H9 (cell line): ENCODE measurements around the gene OR52J3. TPM values are rescaled to one million over a fixed set of nuclear protein-coding genes. Genes with fewer than 3 reads are reported as not detected.

Experiments
- DNase-seq: peaks from one replicate; pipeline ENCODE4 v3.0.0-alpha.2; 2017
- H2AFZ ChIP-seq: one replicate; pipeline ENCODE4 v1.6.1; 2013; ENCODE audit warnings: mild to moderate bottlenecking, low read length, control low read depth, moderate library complexity
- H2AK5ac ChIP-seq: 2 replicates; pipeline ENCODE4 v1.6.1; 2013; ENCODE audit warnings: low read length, control low read depth, mixed read lengths; ENCODE audit not compliant: insufficient read length
- H2BK120ac ChIP-seq: one replicate; pipeline ENCODE4 v1.6.1; 2013; ENCODE audit warnings: low read depth, mild to moderate bottlenecking, low read length, control low read depth, inconsistent platforms; ENCODE audit not compliant: poor library complexity, severe bottlenecking
- H2BK12ac ChIP-seq: 2 replicates; pipeline ENCODE4 v1.6.1; 2013; ENCODE audit warnings: low read length, control low read depth, mixed read lengths, low read depth; ENCODE audit not compliant: insufficient read length
- H2BK15ac ChIP-seq: 2 replicates; pipeline ENCODE4 v1.6.1; 2013; ENCODE audit warnings: low read depth, low read length, control low read depth
- H2BK20ac ChIP-seq: one replicate; pipeline ENCODE4 v1.6.1; 2013; ENCODE audit warnings: low read depth, mild to moderate bottlenecking, low read length, control low read depth, inconsistent platforms; ENCODE audit not compliant: poor library complexity, severe bottlenecking
- H2BK5ac ChIP-seq: 2 replicates; pipeline ENCODE4 v1.6.1; 2013; ENCODE audit warnings: low read length, control low read depth, mixed read lengths; ENCODE audit not compliant: insufficient read length
- H3K14ac ChIP-seq: 2 replicates; pipeline ENCODE4 v1.6.1; 2013; ENCODE audit warnings: low read length, control low read depth; ENCODE audit not compliant: insufficient read depth
- H3K18ac ChIP-seq: 2 replicates; pipeline ENCODE4 v1.6.1; 2013; ENCODE audit warnings: low read depth, mild to moderate bottlenecking, mixed read lengths, low read length, control low read depth; ENCODE audit not compliant: insufficient read length
- H3K23ac ChIP-seq: 2 replicates; pipeline ENCODE4 v1.6.1; 2013; ENCODE audit warnings: low read length, control low read depth, mixed read lengths, low read depth; ENCODE audit not compliant: insufficient read length
- H3K23me2 ChIP-seq: 2 replicates; pipeline ENCODE4 v1.6.1; 2013; ENCODE audit warnings: low read depth, mild to moderate bottlenecking, mixed read lengths, low read length, control low read depth; ENCODE audit not compliant: insufficient read length, poor library complexity, severe bottlenecking
- H3K27ac ChIP-seq: 2 replicates; pipeline ENCODE4 v1.5.1; 2013; ENCODE audit warnings: low read length, control low read depth, mixed read lengths, low read depth; ENCODE audit not compliant: insufficient read length
- H3K27me3 ChIP-seq: 2 replicates; pipeline ENCODE4 v1.6.1; 2013; ENCODE audit warnings: low read length, control low read depth, inconsistent platforms; ENCODE audit not compliant: insufficient read depth
- H3K4ac ChIP-seq: 2 replicates; pipeline ENCODE4 v1.6.1; 2013; ENCODE audit warnings: low read depth, mild to moderate bottlenecking, control low read depth, inconsistent platforms, low read length, moderate library complexity
- H3K4me1 ChIP-seq: 2 replicates; pipeline ENCODE4 v1.6.1; 2013; ENCODE audit warnings: low read length, control low read depth, inconsistent platforms; ENCODE audit not compliant: insufficient read depth
- H3K4me2 ChIP-seq: 2 replicates; pipeline ENCODE4 v1.6.1; 2013; ENCODE audit warnings: low read length, control low read depth, mixed read lengths; ENCODE audit not compliant: insufficient read length, insufficient read depth
- H3K56ac ChIP-seq: 2 replicates; pipeline ENCODE4 v1.6.1; 2013; ENCODE audit warnings: low read depth, mild to moderate bottlenecking, mixed read lengths, low read length, control low read depth; ENCODE audit not compliant: insufficient read length
- H3K79me1 ChIP-seq: 2 replicates; pipeline ENCODE4 v1.6.1; 2013; ENCODE audit warnings: low read depth, mild to moderate bottlenecking, moderate library complexity, low read length, control low read depth, inconsistent platforms; ENCODE audit not compliant: insufficient read depth, poor library complexity, severe bottlenecking
- H3K79me2 ChIP-seq: 2 replicates; pipeline ENCODE4 v1.6.1; 2013; ENCODE audit warnings: low read length, control low read depth, inconsistent platforms; ENCODE audit not compliant: insufficient read depth
- H3K9ac ChIP-seq: 2 replicates; pipeline ENCODE4 v1.6.1; 2013; ENCODE audit warnings: low read length, control low read depth, mixed read lengths; ENCODE audit not compliant: insufficient read length; ENCODE audit errors: extremely low read depth
- H3K9me3 ChIP-seq: one replicate; pipeline ENCODE4 v1.6.1; 2013; ENCODE audit warnings: low read depth, low read length, inconsistent platforms; ENCODE audit not compliant: control insufficient read depth
- H3T11ph ChIP-seq: one replicate; pipeline ENCODE4 v1.6.1; 2013; ENCODE audit warnings: mild to moderate bottlenecking, low read length, control low read depth, inconsistent platforms
- H4K20me1 ChIP-seq: one replicate; pipeline ENCODE4 v1.6.1; 2013; ENCODE audit not compliant: control insufficient read depth, insufficient read length, insufficient read depth
- H4K5ac ChIP-seq: 2 replicates; pipeline ENCODE4 v1.6.1; 2013; ENCODE audit warnings: low read depth, mild to moderate bottlenecking, mixed read lengths, low read length, control low read depth; ENCODE audit not compliant: insufficient read length
- H4K8ac ChIP-seq: replicated peaks from 2 replicates; pipeline ENCODE4 v1.6.1; 2013; ENCODE audit warnings: low read length, control low read depth, mixed read lengths, low read depth; ENCODE audit not compliant: insufficient read length
- H4K91ac ChIP-seq: 2 replicates; pipeline ENCODE4 v1.6.1; 2013; ENCODE audit warnings: low read depth, mild to moderate bottlenecking, moderate library complexity, mixed read lengths, low read length, control low read depth; ENCODE audit not compliant: insufficient read length
- H3K27ac Mint-ChIP-seq, 3 experiments: 2 replicates in 2 of 3; 3 replicates in 1 of 3; pipeline ENCODE4 v1.8.0; 2020 to 2021; ENCODE audit warnings: mixed read lengths in 3 of 3, mild to moderate bottlenecking in 1 of 3, moderate library complexity in 1 of 3
- H3K27me3 Mint-ChIP-seq: 2 replicates; pipeline ENCODE4 v1.8.0; 2021; ENCODE audit warnings: low read depth, mild to moderate bottlenecking, moderate library complexity, mixed read lengths
- H3K36me3 Mint-ChIP-seq, 3 experiments: 2 replicates in 2 of 3; 3 replicates in 1 of 3; pipeline ENCODE4 v1.8.0; 2020 to 2021; ENCODE audit warnings: low read depth in 3 of 3, mixed read lengths in 3 of 3; ENCODE audit not compliant: insufficient read depth in 1 of 3
- H3K4me1 Mint-ChIP-seq, 2 experiments: 2 replicates each; pipeline ENCODE4 v1.8.0; 2020; ENCODE audit warnings: mixed read lengths in 2 of 2
- H3K4me3 Mint-ChIP-seq, 2 experiments: 2 replicates in 1 of 2; 3 replicates in 1 of 2; pipeline ENCODE4 v1.8.0; 2020 to 2021; ENCODE audit warnings: mild to moderate bottlenecking in 2 of 2, mixed read lengths in 2 of 2, moderate library complexity in 1 of 2
- H3K9me3 Mint-ChIP-seq, 2 experiments: 2 replicates in 1 of 2; 3 replicates in 1 of 2; pipeline ENCODE4 v1.8.0; 2020; ENCODE audit warnings: mild to moderate bottlenecking in 2 of 2, mixed read lengths in 2 of 2, moderate library complexity in 1 of 2
- CTCF ChIP-seq: fragments of 200-600 bp; sonication (generic); conservative IDR thresholded peaks from 3 replicates; pipeline ENCODE4 v1.8.0; 2021; ENCODE audit warnings: antibody characterized with exemption, mild to moderate bottlenecking
- WGBS: extraction: QIAGEN DNeasy Blood & Tissue Kit; methylation state at CpG from one replicate; pipeline ENCODE4 v1.1.7; 2013; ENCODE audit warnings: missing lambda C conversion rate, low lambda C conversion rate, mixed read lengths; ENCODE audit not compliant: insufficient read length; ENCODE audit errors: extremely low coverage; 5-methylcytosine and 5-hydroxymethylcytosine counted together
- total RNA-seq: library from RNA; stranded (reverse); gene quantifications from 2 replicates; pipeline ENCODE4 v1.2.1, GENCODE V29; 2021

OR52J3 gene
- total RNA-seq, 1 experiment from 2014 or later: not detected

GRCh38 chr11:5042091-5042490 is 4.2 kb upstream of the OR52J3 start:
- Histone ChIP-seq H3K14ac (no peak overlapping the region), H3K4ac (no peak overlapping the region), H3K79me2 (no peaks in the 10 kb centered on the region), H4K5ac (no peak overlapping the region), H2AFZ (no peak overlapping the region), H3K23ac (no peak overlapping the region), H3K18ac (no peak overlapping the region), H4K91ac (no peak overlapping the region), H3K9me3 (no peaks in the 10 kb centered on the region), H3K4me1 (peaks cover 3% of the 10 kb centered on the region; the same call in 1 of the 2 replicates), H2AK5ac (no peak overlapping the region), H2BK12ac (no peak overlapping the region), H3K23me2 (no peaks in the 10 kb centered on the region), H3T11ph (no peak overlapping the region), H2BK5ac (no peak overlapping the region), H3K9ac (no peak overlapping the region), H4K8ac (no peak overlapping the region), H3K27me3 (no peaks in the 10 kb centered on the region), H4K20me1 (no peaks in the 10 kb centered on the region), H3K27ac (no peak overlapping the region), H2BK20ac (no peak overlapping the region), H3K4me2 (no peak overlapping the region), H2BK120ac (no peak overlapping the region), H3K79me1 (no peaks in the 10 kb centered on the region), H2BK15ac (no peak overlapping the region), H3K56ac (no peak overlapping the region)
- H3K27ac Mint-ChIP-seq: no peak overlapping the region
- no CpG with 5 or more reads among the region's 3 CpGs for WGBS
- H3K36me3 Mint-ChIP-seq: no peaks in the 10 kb centered on the region
- peaks cover 3 to 6% of the 10 kb centered on the region in 2 experiments for H3K4me1 Mint-ChIP-seq
- H3K9me3 Mint-ChIP-seq: no peaks in the 10 kb centered on the region; a peak in 1 of 5 replicates
- TF ChIP-seq CTCF: no peak
- no peak for DNase-seq
- no peaks in the 10 kb centered on the region for H3K27me3 Mint-ChIP-seq
- H3K4me3 Mint-ChIP-seq: no peak overlapping the region
